Body of pancreas (tissue), 4 donors: ENCODE results near the gene COL15A1.

ENCODE experiments used
- POLR2A ChIP-seq, 3 donors: fragments of 450-650 bp; IDR thresholded peaks; one replicate each; pipeline ENCODE4 v1.6.1; 2016; ENCODE audit warnings: antibody characterized with exemption in 3 of 3, mild to moderate bottlenecking in 2 of 3
- TF ChIP-seq, protein P1 (sequence below), 7 experiments: fragments of 450-650 bp in 4 of 7; fragments of 200-600 bp in 3 of 7; sonication (generic) in 3 of 7; IDR thresholded peaks; one replicate each; pipeline ENCODE4 v1.5.1; 2016 to 2019; ENCODE audit warnings: antibody characterized with exemption in 7 of 7

DNA sequence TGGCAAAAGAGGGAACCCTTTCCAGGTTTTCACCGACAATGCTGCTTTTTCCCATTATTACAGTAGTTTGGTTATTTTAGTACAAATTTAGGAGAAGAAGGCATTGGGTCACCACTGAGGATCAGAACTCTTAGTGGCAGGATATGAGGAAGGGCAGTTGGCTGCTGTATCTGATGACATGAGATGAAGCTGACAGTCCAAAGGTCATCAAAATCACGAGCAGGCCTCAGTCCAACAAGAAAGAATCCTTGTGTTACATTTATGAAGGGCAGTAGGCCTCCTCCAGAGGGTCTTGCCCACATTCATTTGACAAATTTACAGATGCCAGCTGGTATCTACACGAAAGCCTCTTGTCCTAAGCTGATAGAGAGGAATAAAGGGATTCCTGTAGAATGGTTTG, 49.5 kb upstream of the COL15A1 start:
- TF ChIP-seq, protein P1, sequence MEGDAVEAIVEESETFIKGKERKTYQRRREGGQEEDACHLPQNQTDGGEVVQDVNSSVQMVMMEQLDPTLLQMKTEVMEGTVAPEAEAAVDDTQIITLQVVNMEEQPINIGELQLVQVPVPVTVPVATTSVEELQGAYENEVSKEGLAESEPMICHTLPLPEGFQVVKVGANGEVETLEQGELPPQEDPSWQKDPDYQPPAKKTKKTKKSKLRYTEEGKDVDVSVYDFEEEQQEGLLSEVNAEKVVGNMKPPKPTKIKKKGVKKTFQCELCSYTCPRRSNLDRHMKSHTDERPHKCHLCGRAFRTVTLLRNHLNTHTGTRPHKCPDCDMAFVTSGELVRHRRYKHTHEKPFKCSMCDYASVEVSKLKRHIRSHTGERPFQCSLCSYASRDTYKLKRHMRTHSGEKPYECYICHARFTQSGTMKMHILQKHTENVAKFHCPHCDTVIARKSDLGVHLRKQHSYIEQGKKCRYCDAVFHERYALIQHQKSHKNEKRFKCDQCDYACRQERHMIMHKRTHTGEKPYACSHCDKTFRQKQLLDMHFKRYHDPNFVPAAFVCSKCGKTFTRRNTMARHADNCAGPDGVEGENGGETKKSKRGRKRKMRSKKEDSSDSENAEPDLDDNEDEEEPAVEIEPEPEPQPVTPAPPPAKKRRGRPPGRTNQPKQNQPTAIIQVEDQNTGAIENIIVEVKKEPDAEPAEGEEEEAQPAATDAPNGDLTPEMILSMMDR (IDR thresholded peaks at IDR 0.05), result no peak
- TF ChIP-seq POLR2A (IDR thresholded peaks at IDR 0.05), result no peak
